Measurements from ENCODE around the gene PDE6D.
"Not testable (repeated sequence)": the region's sequence is repeated elsewhere in the genome, so short reads cannot be mapped to it uniquely, and the experiment has no call there.

DNA sequence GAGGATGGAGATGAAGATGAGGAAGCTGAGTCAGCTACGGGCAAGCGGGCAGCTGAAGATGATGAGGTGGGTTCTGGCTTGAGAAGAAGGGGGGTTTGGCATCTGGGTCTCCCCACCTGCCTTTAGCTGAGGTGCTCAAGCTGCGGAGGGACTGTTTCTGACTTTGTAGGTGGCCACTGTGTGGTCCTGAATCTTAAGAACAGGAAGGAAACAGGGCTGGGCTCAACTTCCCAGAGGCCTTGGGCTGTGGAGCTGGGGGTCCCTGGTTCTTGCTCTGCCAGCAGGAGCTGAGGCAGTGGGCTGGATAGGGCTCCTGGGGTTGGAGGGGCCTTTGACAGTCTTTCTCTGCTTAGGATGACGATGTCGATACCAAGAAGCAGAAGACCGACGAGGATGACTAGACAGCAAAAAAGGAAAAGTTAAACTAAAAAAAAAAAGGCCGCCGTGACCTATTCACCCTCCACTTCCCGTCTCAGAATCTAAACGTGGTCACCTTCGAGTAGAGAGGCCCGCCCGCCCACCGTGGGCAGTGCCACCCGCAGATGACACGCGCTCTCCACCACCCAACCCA is 68.5 kb downstream of the PDE6D start:
- TF ChIP-seq POLR2AphosphoS5 (IDR thresholded peaks at IDR 0.05; ENCODE audit: low read depth, low read length): not testable (repeated sequence)
- TF ChIP-seq, protein P1, sequence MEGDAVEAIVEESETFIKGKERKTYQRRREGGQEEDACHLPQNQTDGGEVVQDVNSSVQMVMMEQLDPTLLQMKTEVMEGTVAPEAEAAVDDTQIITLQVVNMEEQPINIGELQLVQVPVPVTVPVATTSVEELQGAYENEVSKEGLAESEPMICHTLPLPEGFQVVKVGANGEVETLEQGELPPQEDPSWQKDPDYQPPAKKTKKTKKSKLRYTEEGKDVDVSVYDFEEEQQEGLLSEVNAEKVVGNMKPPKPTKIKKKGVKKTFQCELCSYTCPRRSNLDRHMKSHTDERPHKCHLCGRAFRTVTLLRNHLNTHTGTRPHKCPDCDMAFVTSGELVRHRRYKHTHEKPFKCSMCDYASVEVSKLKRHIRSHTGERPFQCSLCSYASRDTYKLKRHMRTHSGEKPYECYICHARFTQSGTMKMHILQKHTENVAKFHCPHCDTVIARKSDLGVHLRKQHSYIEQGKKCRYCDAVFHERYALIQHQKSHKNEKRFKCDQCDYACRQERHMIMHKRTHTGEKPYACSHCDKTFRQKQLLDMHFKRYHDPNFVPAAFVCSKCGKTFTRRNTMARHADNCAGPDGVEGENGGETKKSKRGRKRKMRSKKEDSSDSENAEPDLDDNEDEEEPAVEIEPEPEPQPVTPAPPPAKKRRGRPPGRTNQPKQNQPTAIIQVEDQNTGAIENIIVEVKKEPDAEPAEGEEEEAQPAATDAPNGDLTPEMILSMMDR (IDR thresholded peaks at IDR 0.05): not testable (repeated sequence)
